HEK293 (cell line): ENCODE measurements around the gene IFITM1.

ENCODE experiments used
- CTCF ChIA-PET: fragments of 350-600 bp; formaldehyde crosslinking; extraction: SDS; loops from one replicate; lab custom pipeline; 2021; ENCODE audit warnings: antibody characterized with exemption; lab: Yijun Ruan, JAX
- POLR2A ChIA-PET: fragments of 300-600 bp; formaldehyde crosslinking; extraction: SDS; loops from one replicate; lab custom pipeline; 2020; ENCODE audit warnings: antibody characterized with exemption, inconsistent platforms; lab: Yijun Ruan, JAX
- H3K27ac ChIP-seq: fragments of 200-500 bp; sonication (Bioruptor generic); 2 replicates; pipeline ENCODE4 v1.5.1; 2014; ENCODE audit warnings: low read depth, low read length, control low read depth, inconsistent platforms; ENCODE audit errors: extremely low read depth
- H3K36me3 ChIP-seq, 2 experiments: fragments of 200-500 bp in 1 of 2; sonication (Bioruptor generic) in 1 of 2; 1 replicate in 1 of 2; 2 replicates in 1 of 2; pipeline ENCODE4 v1.5.1; 2014 to 2017; ENCODE audit warnings: inconsistent platforms in 2 of 2, low read length in 2 of 2; ENCODE audit not compliant: control insufficient read depth in 2 of 2, insufficient read depth in 1 of 2
- H3K4me1 ChIP-seq: fragments of 200-500 bp; sonication (Bioruptor generic); 2 replicates; pipeline ENCODE4 v1.5.1; 2014; ENCODE audit warnings: mild to moderate bottlenecking, low read length, inconsistent platforms; ENCODE audit not compliant: control insufficient read depth, insufficient read depth
- H3K4me3 ChIP-seq: 2 replicates; pipeline ENCODE4 v1.5.1; 2011; ENCODE audit warnings: low read depth, mild to moderate bottlenecking, control low read depth, low read length, moderate library complexity
- H3K9me3 ChIP-seq: fragments of 200-500 bp; sonication (Bioruptor generic); 2 replicates; pipeline ENCODE4 v1.5.1; 2014; ENCODE audit warnings: low read depth, low read length, inconsistent platforms; ENCODE audit not compliant: control insufficient read depth, insufficient read depth
- GLIS2 ChIP-seq: fragments of 450-650 bp; formaldehyde crosslinking; IDR thresholded peaks from 2 replicates; pipeline ENCODE4 v1.5.1; 2016; ENCODE audit warnings: missing biosample characterization, missing genetic modification characterization
- SP2 ChIP-seq: fragments of 450-650 bp; formaldehyde crosslinking; IDR thresholded peaks from 2 replicates; pipeline ENCODE4 v1.5.1; 2016; ENCODE audit warnings: missing biosample characterization, missing genetic modification characterization
- SP3 ChIP-seq: fragments of 450-650 bp; formaldehyde crosslinking; IDR thresholded peaks from 2 replicates; pipeline ENCODE4 v1.5.1; 2016; ENCODE audit warnings: missing biosample characterization, missing genetic modification characterization
- ZBTB11 ChIP-seq: fragments of 450-650 bp; formaldehyde crosslinking; conservative IDR thresholded peaks from 2 replicates; pipeline ENCODE4 v1.5.1; 2016; ENCODE audit warnings: low read depth, missing biosample characterization, missing genetic modification characterization
- ZBTB20 ChIP-seq: fragments of 450-650 bp; formaldehyde crosslinking; IDR thresholded peaks from 2 replicates; pipeline ENCODE4 v1.5.1; 2016; ENCODE audit warnings: missing biosample characterization, missing genetic modification characterization
- ZBTB26 ChIP-seq: fragments of 450-650 bp; formaldehyde crosslinking; optimal IDR thresholded peaks from 2 replicates; pipeline ENCODE3; 2016; ENCODE audit warnings: missing biosample characterization, mild to moderate bottlenecking, missing genetic modification characterization
- ZBTB8A ChIP-seq: fragments of 450-650 bp; formaldehyde crosslinking; IDR thresholded peaks from 2 replicates; pipeline ENCODE4 v1.5.1; 2016; ENCODE audit warnings: missing biosample characterization, missing genetic modification characterization
- ZFP69B ChIP-seq: fragments of 450-650 bp; formaldehyde crosslinking; IDR thresholded peaks from 2 replicates; pipeline ENCODE4 v1.5.1; 2016; ENCODE audit warnings: missing biosample characterization, missing genetic modification characterization
- ZNF19 ChIP-seq: fragments of 450-650 bp; formaldehyde crosslinking; IDR thresholded peaks from 2 replicates; pipeline ENCODE4; 2016; ENCODE audit warnings: missing biosample characterization, missing genetic modification characterization, low read depth
- ZNF335 ChIP-seq: fragments of 450-650 bp; formaldehyde crosslinking; conservative IDR thresholded peaks from 2 replicates; pipeline ENCODE4 v1.5.1; 2016; ENCODE audit warnings: missing biosample characterization, missing genetic modification characterization
- ZNF621 ChIP-seq: fragments of 450-650 bp; formaldehyde crosslinking; IDR thresholded peaks from 2 replicates; pipeline ENCODE4 v1.5.1; 2017; ENCODE audit warnings: missing biosample characterization, missing genetic modification characterization
- ZNF639 ChIP-seq: fragments of 450-650 bp; formaldehyde crosslinking; IDR thresholded peaks from 2 replicates; pipeline ENCODE4 v1.5.1; 2016; ENCODE audit warnings: missing biosample characterization, missing genetic modification characterization
- ZNF692 ChIP-seq: fragments of 450-650 bp; formaldehyde crosslinking; IDR thresholded peaks from 2 replicates; pipeline ENCODE4 v1.5.1; 2016; ENCODE audit warnings: missing biosample characterization, missing genetic modification characterization

Gene IFITM1

GRCh38 chr11:287821-288477 is 25.9 kb upstream of the IFITM1 start:
- Histone ChIP-seq H3K4me1 (no peaks in the 10 kb centered on the region), H3K4me3 (peak overlapping the region; percentile 45), H3K9me3 (no peaks in the 10 kb centered on the region), H3K27ac (no peak overlapping the region), H3K36me3 (peaks cover 0 to 17% of the 10 kb centered on the region in 2 experiments; a peak in 1 of 3 replicates)
- ChIA-PET POLR2A (no interaction called here), CTCF (interaction anchor here (0.6 to 2.0 kb wide), 2 partner anchors 21 to 37 kb away, joined by 5 to 9 read pairs; no protein-coding TSS in a partner anchor)
- 0 out of 2 replicates have a peak, but pooled peaks have one; percentile 46 for TF ChIP-seq ZFP69B
- no peak for TF ChIP-seq ZBTB11 (tag by site-specific recombination)
- TF ChIP-seq SP2 (tag by site-specific recombination), result 0 out of 2 replicates have a peak, but pooled peaks have one; percentile 8
- no peak for TF ChIP-seq ZNF621 (tag by site-specific recombination)
- no peak for TF ChIP-seq ZBTB8A
- TF ChIP-seq ZNF692, result 0 out of 2 replicates have a peak, but pooled peaks have one; percentile 17

- H3K36me3 ChIP-seq, result peaks cover 0 to 24% of the 10 kb centered on the region in 2 experiments; a peak in 1 of 3 replicates
- H3K4me3 ChIP-seq, result peak within 1 kb of the TSS; percentile 45
- ChIA-PET POLR2A (interaction anchor here (1.5 kb wide), 1 partner anchor 118 kb away, joined by 3 read pairs; no protein-coding TSS in a partner anchor), CTCF (interaction anchor here (0.6 to 2.0 kb wide), 4 partner anchors 16 to 38 kb away, joined by 3 to 9 read pairs (median 5); no protein-coding TSS in a partner anchor)
- TF ChIP-seq SP3 (tag by site-specific recombination), result no peak
- TF ChIP-seq ZNF335 (tag by site-specific recombination), result peak; percentile 41; the same call in 1 of the 2 replicates
- 0 out of 2 replicates have a peak, but pooled peaks have one; percentile 16 for TF ChIP-seq GLIS2 (tag by site-specific recombination)
- TF ChIP-seq ZBTB26, result peak; percentile 29
- TF ChIP-seq ZNF639 (tag by site-specific recombination), result no peak
- no peak for TF ChIP-seq ZNF19 (tag by site-specific recombination)
- TF ChIP-seq ZBTB20, result 0 out of 2 replicates have a peak, but pooled peaks have one; percentile 21
- no peaks in the 10 kb centered on the region for H3K9me3 ChIP-seq
- no peaks in the 10 kb centered on the region for H3K4me1 ChIP-seq
- no peak within 1 kb of the TSS; the same call in 1 of the 2 replicates for H3K27ac ChIP-seq
Observed at GRCh38 chr11:288478-289397, 25.1 kb upstream of the IFITM1 start, which contains the start of gene PGGHG. PGGHG (plus strand) TSS chr11:289126; CDS start chr11:289817, 691 bp downstream.
